Glomerular endothelial cell (primary cell): ENCODE measurements around the gene NTN1. TPM values are rescaled to one million over a fixed set of nuclear protein-coding genes. Genes with fewer than 3 reads are reported as not detected.
"Not testable (repeated sequence)": the region's sequence is repeated elsewhere in the genome, so short reads cannot be mapped to it uniquely, and the experiment has no call there.

ENCODE experiments used
- DNase-seq: peaks from one replicate; pipeline ENCODE4 v3.0.0-alpha.2; 2011; ENCODE audit warnings: low read depth, low spot score; ENCODE audit errors: extremely low read depth
- total RNA-seq: library from RNA; depleted of rRNA; stranded (reverse); fragments of >200 nt; gene quantifications from 2 replicates; pipeline ENCODE4 v1.2.3, GENCODE V29; 2015

NTN1 gene
- 0.82 TPM in 2 replicates for total RNA-seq

- DNase-seq = no peak
Observed at GRCh38 chr17:9021158-9021991, at the start of gene NTN1. TSS of gene NTN1 (plus strand) at chr17:9021510. CDS start at chr17:9022374, 864 bp downstream.

GRCh38 chr17:8975091-8975725, 46.1 kb upstream of the NTN1 start:
- no peak for DNase-seq

- DNase-seq = no peak
Observed at GRCh38 chr17:8976638-8977037, 44.7 kb upstream of the NTN1 start.

GRCh38 chr17:8979715-8980114, 41.6 kb upstream of the NTN1 start:
- DNase-seq = no peak

- no peak for DNase-seq
Observed at GRCh38 chr17:8981443-8981842, 39.9 kb upstream of the NTN1 start.

GRCh38 chr17:8984225-8984624, 37.1 kb upstream of the NTN1 start:
- DNase-seq = not testable (repeated sequence)

- no peak for DNase-seq
Observed at GRCh38 chr17:8985054-8985701, 36.1 kb upstream of the NTN1 start.

GRCh38 chr17:8986295-8986694, 35.0 kb upstream of the NTN1 start:
- DNase-seq = no peak

GRCh38 chr17:8988263-8988935, 32.9 kb upstream of the NTN1 start:
- not testable (repeated sequence) for DNase-seq

- DNase-seq = no peak
Observed at GRCh38 chr17:8991514-8992285, 29.6 kb upstream of the NTN1 start.

GRCh38 chr17:8994319-8994718, 27.0 kb upstream of the NTN1 start:
- no peak for DNase-seq

- DNase-seq = no peak
Observed at GRCh38 chr17:8995711-8996110, 25.6 kb upstream of the NTN1 start.

- no peak for DNase-seq
Observed at GRCh38 chr17:8997994-8998628, 23.2 kb upstream of the NTN1 start.

GRCh38 chr17:9001559-9001958, 19.8 kb upstream of the NTN1 start:
- DNase-seq = no peak

GRCh38 chr17:9002227-9002605, 19.1 kb upstream of the NTN1 start:
- no peak for DNase-seq

GRCh38 chr17:9002606-9003354, 18.5 kb upstream of the NTN1 start:
- DNase-seq = no peak

- no peak for DNase-seq
Observed at GRCh38 chr17:9003355-9004131, 17.8 kb upstream of the NTN1 start.

- no peak for DNase-seq
Observed at GRCh38 chr17:9004132-9004960, 17.0 kb upstream of the NTN1 start.
